Liver (tissue), 3 donors: ENCODE measurements around the gene MLLT10.

Experiments
- GABPA ChIP-seq, 2 donors: IDR thresholded peaks in 1 of 2; conservative IDR thresholded peaks in 1 of 2; 2 replicates each; pipeline ENCODE4 v1.6.1; 2016; ENCODE audit warnings: antibody characterized with exemption in 2 of 2, mild to moderate bottlenecking in 1 of 2, moderate library complexity in 1 of 2
- MAX ChIP-seq: IDR thresholded peaks from 2 replicates; pipeline ENCODE4 v1.6.1; 2016; ENCODE audit warnings: antibody characterized with exemption
- REST ChIP-seq: IDR thresholded peaks from 2 replicates; pipeline ENCODE4 v1.6.1; 2016; ENCODE audit warnings: antibody characterized with exemption, mild to moderate bottlenecking
- TF ChIP-seq, protein P1 (sequence below): fragments of 150-350 bp; IDR thresholded peaks from 2 replicates; pipeline ENCODE4 v1.5.1; 2017; ENCODE audit warnings: improper control_type of control experiment, low read depth, low read length; ENCODE audit not compliant: missing input control
- TF ChIP-seq, protein P2 (sequence below): IDR thresholded peaks from 2 replicates; pipeline ENCODE4 v1.6.1; 2016; ENCODE audit warnings: antibody characterized with exemption
- TF ChIP-seq, protein P3 (sequence below): IDR thresholded peaks from 2 replicates; pipeline ENCODE4 v1.6.1; 2016; ENCODE audit warnings: antibody characterized with exemption
- donor health status: healthy.
- donor health status: healthy.

GRCh38 chr10:21776883-21777282 is 242.9 kb downstream of the MLLT10 start:
- TF ChIP-seq, protein P1, sequence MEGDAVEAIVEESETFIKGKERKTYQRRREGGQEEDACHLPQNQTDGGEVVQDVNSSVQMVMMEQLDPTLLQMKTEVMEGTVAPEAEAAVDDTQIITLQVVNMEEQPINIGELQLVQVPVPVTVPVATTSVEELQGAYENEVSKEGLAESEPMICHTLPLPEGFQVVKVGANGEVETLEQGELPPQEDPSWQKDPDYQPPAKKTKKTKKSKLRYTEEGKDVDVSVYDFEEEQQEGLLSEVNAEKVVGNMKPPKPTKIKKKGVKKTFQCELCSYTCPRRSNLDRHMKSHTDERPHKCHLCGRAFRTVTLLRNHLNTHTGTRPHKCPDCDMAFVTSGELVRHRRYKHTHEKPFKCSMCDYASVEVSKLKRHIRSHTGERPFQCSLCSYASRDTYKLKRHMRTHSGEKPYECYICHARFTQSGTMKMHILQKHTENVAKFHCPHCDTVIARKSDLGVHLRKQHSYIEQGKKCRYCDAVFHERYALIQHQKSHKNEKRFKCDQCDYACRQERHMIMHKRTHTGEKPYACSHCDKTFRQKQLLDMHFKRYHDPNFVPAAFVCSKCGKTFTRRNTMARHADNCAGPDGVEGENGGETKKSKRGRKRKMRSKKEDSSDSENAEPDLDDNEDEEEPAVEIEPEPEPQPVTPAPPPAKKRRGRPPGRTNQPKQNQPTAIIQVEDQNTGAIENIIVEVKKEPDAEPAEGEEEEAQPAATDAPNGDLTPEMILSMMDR = no peak
- TF ChIP-seq, protein P2, sequence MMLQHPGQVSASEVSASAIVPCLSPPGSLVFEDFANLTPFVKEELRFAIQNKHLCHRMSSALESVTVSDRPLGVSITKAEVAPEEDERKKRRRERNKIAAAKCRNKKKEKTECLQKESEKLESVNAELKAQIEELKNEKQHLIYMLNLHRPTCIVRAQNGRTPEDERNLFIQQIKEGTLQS = no peak
- no peak for TF ChIP-seq MAX
- TF ChIP-seq, protein P3, sequence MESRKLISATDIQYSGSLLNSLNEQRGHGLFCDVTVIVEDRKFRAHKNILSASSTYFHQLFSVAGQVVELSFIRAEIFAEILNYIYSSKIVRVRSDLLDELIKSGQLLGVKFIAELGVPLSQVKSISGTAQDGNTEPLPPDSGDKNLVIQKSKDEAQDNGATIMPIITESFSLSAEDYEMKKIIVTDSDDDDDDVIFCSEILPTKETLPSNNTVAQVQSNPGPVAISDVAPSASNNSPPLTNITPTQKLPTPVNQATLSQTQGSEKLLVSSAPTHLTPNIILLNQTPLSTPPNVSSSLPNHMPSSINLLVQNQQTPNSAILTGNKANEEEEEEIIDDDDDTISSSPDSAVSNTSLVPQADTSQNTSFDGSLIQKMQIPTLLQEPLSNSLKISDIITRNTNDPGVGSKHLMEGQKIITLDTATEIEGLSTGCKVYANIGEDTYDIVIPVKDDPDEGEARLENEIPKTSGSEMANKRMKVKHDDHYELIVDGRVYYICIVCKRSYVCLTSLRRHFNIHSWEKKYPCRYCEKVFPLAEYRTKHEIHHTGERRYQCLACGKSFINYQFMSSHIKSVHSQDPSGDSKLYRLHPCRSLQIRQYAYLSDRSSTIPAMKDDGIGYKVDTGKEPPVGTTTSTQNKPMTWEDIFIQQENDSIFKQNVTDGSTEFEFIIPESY = no peak
- TF ChIP-seq GABPA (IDR thresholded peaks at IDR 0.05 in 1 of 2, conservative IDR thresholded peaks at IDR 0.05 in 1 of 2) = no peak
- TF ChIP-seq REST = no peak
